GM23338 (cell line): ENCODE measurements around the gene CST3. TPM values are rescaled to one million over a fixed set of nuclear protein-coding genes. Genes with fewer than 3 reads are reported as not detected.

Experiments used
- ATAC-seq: fragments of 200-7000 bp; cut with Tn5 transposase; 3 replicates; pipeline ENCODE4 v1.9.1; 2020
- DNase-seq: peaks from one replicate; pipeline ENCODE4 v3.0.0-alpha.2; 2015; ENCODE audit warnings: low spot score
- H2AFZ ChIP-seq: fragments of 200-600 bp; sonication (generic); 2 replicates; pipeline ENCODE4 v1.8.0; 2016; ENCODE audit warnings: antibody characterized with exemption, mild to moderate bottlenecking, moderate library complexity
- H3F3A ChIP-seq: fragments of 200-600 bp; sonication (generic); replicated peaks from 2 replicates; pipeline ENCODE4 v1.8.0; 2017; ENCODE audit warnings: antibody characterized with exemption, mixed run types, low read depth
- H3K27ac ChIP-seq: fragments of 200-600 bp; sonication (generic); 2 replicates; pipeline ENCODE4 v1.6.1; 2016; ENCODE audit warnings: low read depth
- H3K27me3 ChIP-seq: fragments of 200-600 bp; sonication (generic); 2 replicates; pipeline ENCODE4 v1.8.0; 2016; ENCODE audit warnings: mild to moderate bottlenecking, mixed run types, moderate library complexity; ENCODE audit not compliant: insufficient read depth
- H3K36me3 ChIP-seq: fragments of 200-600 bp; sonication (generic); 2 replicates; pipeline ENCODE4 v1.8.0; 2016; ENCODE audit warnings: mild to moderate bottlenecking; ENCODE audit not compliant: insufficient read depth
- H3K4me1 ChIP-seq: fragments of 200-600 bp; sonication (generic); 2 replicates; pipeline ENCODE4 v1.8.0; 2016; ENCODE audit warnings: mild to moderate bottlenecking, moderate library complexity; ENCODE audit not compliant: insufficient read depth
- H3K4me2 ChIP-seq: fragments of 200-600 bp; sonication (generic); 2 replicates; pipeline ENCODE4 v1.7.1; 2017; ENCODE audit warnings: mixed run types
- H3K4me3 ChIP-seq: fragments of 200-600 bp; sonication (generic); 2 replicates; pipeline ENCODE4 v1.6.1; 2016; ENCODE audit warnings: mixed run types
- H3K79me2 ChIP-seq: fragments of 200-600 bp; sonication (generic); replicated peaks from 2 replicates; pipeline ENCODE4 v1.8.0; 2017; ENCODE audit warnings: mild to moderate bottlenecking; ENCODE audit not compliant: insufficient read depth
- H3K9me2 ChIP-seq: fragments of 200-600 bp; sonication (generic); 2 replicates; pipeline ENCODE4 v1.8.0; 2017; ENCODE audit not compliant: insufficient read depth
- H4K20me1 ChIP-seq: fragments of 200-600 bp; sonication (generic); replicated peaks from 2 replicates; pipeline ENCODE4 v1.8.0; 2017; ENCODE audit warnings: mild to moderate bottlenecking; ENCODE audit not compliant: insufficient read depth
- H3K27ac Mint-ChIP-seq: 2 replicates; pipeline ENCODE4 v1.8.0; 2020; ENCODE audit warnings: inconsistent platforms, mild to moderate bottlenecking, moderate library complexity, mixed read lengths
- H3K27me3 Mint-ChIP-seq: 3 replicates; pipeline ENCODE4 v1.8.0; 2022; ENCODE audit warnings: low read depth, mild to moderate bottlenecking, moderate library complexity, mixed read lengths, inconsistent platforms; ENCODE audit not compliant: insufficient read depth, poor library complexity
- H3K36me3 Mint-ChIP-seq: 3 replicates; pipeline ENCODE4 v1.8.0; 2021; ENCODE audit warnings: low read depth, mild to moderate bottlenecking, inconsistent platforms, moderate library complexity, mixed read lengths
- H3K4me1 Mint-ChIP-seq: 3 replicates; pipeline ENCODE4 v1.8.0; 2020; ENCODE audit warnings: mild to moderate bottlenecking, inconsistent platforms, mixed read lengths
- H3K4me3 Mint-ChIP-seq: 3 replicates; pipeline ENCODE4 v1.8.0; 2021; ENCODE audit warnings: moderate library complexity, mild to moderate bottlenecking, inconsistent platforms, mixed read lengths
- H3K9me3 Mint-ChIP-seq: 3 replicates; pipeline ENCODE4 v1.8.0; 2020; ENCODE audit warnings: moderate library complexity, mild to moderate bottlenecking, inconsistent platforms, mixed read lengths
- CREB1 ChIP-seq: fragments of 250-450 bp; sonication (Bioruptor Pico); IDR thresholded peaks from 2 replicates; pipeline ENCODE4 v1.5.0; 2020; ENCODE audit warnings: low read depth, mild to moderate bottlenecking, moderate library complexity
- EZH2 ChIP-seq: fragments of 200-600 bp; sonication (generic); IDR thresholded peaks from one replicate; pipeline ENCODE4 v1.8.0; 2017; ENCODE audit warnings: antibody characterized with exemption, mild to moderate bottlenecking, low read depth; ENCODE audit not compliant: unreplicated experiment
- NANOG ChIP-seq: IDR thresholded peaks from 2 replicates; pipeline ENCODE4 v1.6.1; 2016; ENCODE audit warnings: antibody characterized with exemption, borderline replicate concordance
- POLR2AphosphoS5 ChIP-seq: IDR thresholded peaks from 2 replicates; pipeline ENCODE4 v1.6.1; 2016; ENCODE audit warnings: antibody characterized with exemption, low read depth
- ZNF114 ChIP-seq: fragments of 250-450 bp; sonication (Bioruptor Pico); IDR thresholded peaks from 2 replicates; pipeline ENCODE4 v1.5.0; 2020; ENCODE audit warnings: mild to moderate bottlenecking, moderate library complexity
- polyA plus RNA-seq: library from polyadenylated mRNA; unstranded; fragments of >200 nt; fragmentation: Nextera tagmentation; extraction: Ambion mirVana; gene quantifications from 2 replicates; pipeline ENCODE4 v1.2.1, GENCODE V29; 2016
- total RNA-seq: library from RNA; depleted of rRNA; stranded (reverse); fragments of >200 nt; shearing (Covaris generic); gene quantifications from 2 replicates; pipeline ENCODE4 v1.2.3, GENCODE V29; 2014
- TF ChIP-seq, protein P1 (sequence below), 2 experiments: fragments of 200-600 bp in 1 of 2; sonication (generic) in 1 of 2; conservative IDR thresholded peaks; 2 replicates each; pipeline versions ENCODE4 v1.5.1 to v1.6.1; 2016 to 2017; ENCODE audit warnings: antibody characterized with exemption in 2 of 2, low read depth in 2 of 2, mild to moderate bottlenecking in 2 of 2, moderate library complexity in 1 of 2
- TF ChIP-seq, protein P2 (sequence below): IDR thresholded peaks from 2 replicates; pipeline ENCODE4 v1.6.1; 2016; ENCODE audit warnings: antibody characterized with exemption
- TF ChIP-seq, protein P3 (sequence below): IDR thresholded peaks from one replicate; pipeline ENCODE4 v1.6.1; 2018; ENCODE audit warnings: antibody characterized with exemption; ENCODE audit not compliant: unreplicated experiment

The CST3 gene
- total and polyA plus RNA-seq, 2 experiments from 2014 or later, result 51.8 to 71.5 TPM

DNA sequence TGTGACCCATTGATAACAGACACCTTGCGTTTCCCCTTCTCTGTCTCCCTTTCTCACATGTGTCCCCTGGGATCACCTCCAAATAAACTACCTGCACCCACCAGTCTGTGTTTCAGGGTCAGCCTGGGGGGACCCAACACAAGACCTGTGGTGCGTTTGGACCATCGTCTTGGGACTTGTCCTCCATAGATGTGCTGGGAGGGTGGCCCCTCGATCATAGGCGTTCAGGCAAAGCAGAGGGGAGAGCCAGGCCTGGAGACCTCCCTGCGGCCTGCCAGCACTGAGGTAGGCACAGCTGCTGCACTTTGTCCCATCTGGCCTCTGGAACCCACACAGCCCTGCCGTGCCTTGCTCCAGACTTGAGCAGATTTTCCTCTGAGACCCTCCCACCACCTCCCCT is 50.1 kb downstream of the CST3 start:
- no peaks in the 10 kb centered on the region for H3F3A ChIP-seq
- peaks cover 16% of the 10 kb centered on the region for H3K4me1 Mint-ChIP-seq
- H3K9me2 ChIP-seq, result peaks cover 6% of the 10 kb centered on the region; the same call in 1 of the 2 replicates
- H3K36me3 Mint-ChIP-seq, result peaks cover 8% of the 10 kb centered on the region; the same call in 1 of the 3 replicates
- H3K27ac ChIP-seq, result no peak overlapping the region
- H3K27ac Mint-ChIP-seq, result no peak overlapping the region
- no peaks in the 10 kb centered on the region for H3K79me2 ChIP-seq
- no peak for TF ChIP-seq POLR2AphosphoS5
- ATAC-seq (no peak), DNase-seq (no peak)
- H3K27me3 ChIP-seq, result no peaks in the 10 kb centered on the region; the same call in 1 of the 2 replicates
- no peaks in the 10 kb centered on the region for H4K20me1 ChIP-seq
- H3K4me3 ChIP-seq, result no peak overlapping the region
- no peaks in the 10 kb centered on the region for H3K36me3 ChIP-seq
- H3K27me3 Mint-ChIP-seq, result peaks cover 17% of the 10 kb centered on the region
- no peak overlapping the region for H3K4me2 ChIP-seq
- H3K4me1 ChIP-seq, result no peaks in the 10 kb centered on the region
- peaks cover 15% of the 10 kb centered on the region for H3K9me3 Mint-ChIP-seq
- no peak overlapping the region for H3K4me3 Mint-ChIP-seq
- H2AFZ ChIP-seq, result no peak overlapping the region

DNA sequence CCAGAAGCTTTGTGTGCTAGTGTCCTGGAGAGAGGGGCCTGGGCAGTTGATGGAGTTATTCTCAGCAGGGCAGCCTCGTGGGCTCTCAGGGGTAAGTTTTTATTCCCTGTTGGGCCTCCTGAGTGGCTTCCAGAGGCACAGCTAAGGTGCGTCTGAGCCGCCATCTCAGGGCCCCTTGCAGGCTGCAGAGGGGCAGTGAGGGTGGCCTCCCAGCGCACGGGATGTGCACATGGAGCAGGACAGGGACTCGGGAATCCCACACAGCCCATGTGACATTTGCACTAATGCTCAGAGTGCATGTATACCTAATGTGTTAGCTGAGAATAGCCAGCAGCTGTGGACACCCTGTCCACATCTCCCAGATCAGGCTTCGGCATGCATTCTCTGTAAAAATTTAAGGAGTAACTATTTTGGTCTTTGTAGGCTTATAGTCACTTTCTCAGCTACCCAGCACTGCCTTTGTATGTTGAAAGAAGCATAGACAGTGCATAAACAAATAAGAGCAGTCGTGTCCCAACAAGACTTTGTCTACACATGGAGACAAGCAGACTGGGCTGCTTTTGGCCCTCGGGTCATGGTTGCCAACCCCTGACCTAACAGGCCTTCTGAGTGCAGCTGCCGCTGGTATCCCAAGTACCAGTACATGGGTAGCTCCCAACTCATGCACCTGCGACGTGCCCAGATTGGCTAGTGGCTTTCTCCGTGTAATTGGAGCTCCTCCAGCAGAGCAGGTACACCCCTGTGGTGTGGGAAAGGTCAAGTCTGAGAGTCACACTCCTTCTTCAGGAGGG is 50.8 kb downstream of the CST3 start:
- H3K36me3 Mint-ChIP-seq, result peaks cover 10% of the 10 kb centered on the region; the same call in 1 of the 3 replicates
- peaks cover 6% of the 10 kb centered on the region; the same call in 1 of the 2 replicates for H3K9me2 ChIP-seq
- H2AFZ ChIP-seq, result no peak overlapping the region
- no peaks in the 10 kb centered on the region for H3K36me3 ChIP-seq
- DNase-seq (no peak), ATAC-seq (no peak)
- no peak overlapping the region for H3K27ac Mint-ChIP-seq
- H3K27ac ChIP-seq, result no peak overlapping the region
- H3F3A ChIP-seq, result no peaks in the 10 kb centered on the region
- H3K27me3 ChIP-seq, result no peaks in the 10 kb centered on the region; the same call in 1 of the 2 replicates
- peaks cover 18% of the 10 kb centered on the region for H3K9me3 Mint-ChIP-seq
- no peaks in the 10 kb centered on the region for H4K20me1 ChIP-seq
- no peaks in the 10 kb centered on the region for H3K79me2 ChIP-seq
- no peak overlapping the region for H3K4me3 Mint-ChIP-seq
- no peaks in the 10 kb centered on the region for H3K4me1 ChIP-seq
- no peak overlapping the region for H3K4me2 ChIP-seq
- H3K27me3 Mint-ChIP-seq, result peaks cover 20% of the 10 kb centered on the region
- peaks cover 21% of the 10 kb centered on the region for H3K4me1 Mint-ChIP-seq
- no peak overlapping the region for H3K4me3 ChIP-seq
- TF ChIP-seq, protein P1, sequence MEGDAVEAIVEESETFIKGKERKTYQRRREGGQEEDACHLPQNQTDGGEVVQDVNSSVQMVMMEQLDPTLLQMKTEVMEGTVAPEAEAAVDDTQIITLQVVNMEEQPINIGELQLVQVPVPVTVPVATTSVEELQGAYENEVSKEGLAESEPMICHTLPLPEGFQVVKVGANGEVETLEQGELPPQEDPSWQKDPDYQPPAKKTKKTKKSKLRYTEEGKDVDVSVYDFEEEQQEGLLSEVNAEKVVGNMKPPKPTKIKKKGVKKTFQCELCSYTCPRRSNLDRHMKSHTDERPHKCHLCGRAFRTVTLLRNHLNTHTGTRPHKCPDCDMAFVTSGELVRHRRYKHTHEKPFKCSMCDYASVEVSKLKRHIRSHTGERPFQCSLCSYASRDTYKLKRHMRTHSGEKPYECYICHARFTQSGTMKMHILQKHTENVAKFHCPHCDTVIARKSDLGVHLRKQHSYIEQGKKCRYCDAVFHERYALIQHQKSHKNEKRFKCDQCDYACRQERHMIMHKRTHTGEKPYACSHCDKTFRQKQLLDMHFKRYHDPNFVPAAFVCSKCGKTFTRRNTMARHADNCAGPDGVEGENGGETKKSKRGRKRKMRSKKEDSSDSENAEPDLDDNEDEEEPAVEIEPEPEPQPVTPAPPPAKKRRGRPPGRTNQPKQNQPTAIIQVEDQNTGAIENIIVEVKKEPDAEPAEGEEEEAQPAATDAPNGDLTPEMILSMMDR (conservative IDR thresholded peaks at IDR 0.05; ENCODE audit: low read depth in 2 of 2), result no peak
- TF ChIP-seq POLR2AphosphoS5 (no peak), EZH2 (no peak), NANOG (no peak), CREB1 (CRISPR knock-in tag) (no peak), ZNF114 (CRISPR knock-in tag) (no peak)
- TF ChIP-seq, protein P2, sequence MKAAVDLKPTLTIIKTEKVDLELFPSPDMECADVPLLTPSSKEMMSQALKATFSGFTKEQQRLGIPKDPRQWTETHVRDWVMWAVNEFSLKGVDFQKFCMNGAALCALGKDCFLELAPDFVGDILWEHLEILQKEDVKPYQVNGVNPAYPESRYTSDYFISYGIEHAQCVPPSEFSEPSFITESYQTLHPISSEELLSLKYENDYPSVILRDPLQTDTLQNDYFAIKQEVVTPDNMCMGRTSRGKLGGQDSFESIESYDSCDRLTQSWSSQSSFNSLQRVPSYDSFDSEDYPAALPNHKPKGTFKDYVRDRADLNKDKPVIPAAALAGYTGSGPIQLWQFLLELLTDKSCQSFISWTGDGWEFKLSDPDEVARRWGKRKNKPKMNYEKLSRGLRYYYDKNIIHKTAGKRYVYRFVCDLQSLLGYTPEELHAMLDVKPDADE, result no peak
- TF ChIP-seq, protein P3, sequence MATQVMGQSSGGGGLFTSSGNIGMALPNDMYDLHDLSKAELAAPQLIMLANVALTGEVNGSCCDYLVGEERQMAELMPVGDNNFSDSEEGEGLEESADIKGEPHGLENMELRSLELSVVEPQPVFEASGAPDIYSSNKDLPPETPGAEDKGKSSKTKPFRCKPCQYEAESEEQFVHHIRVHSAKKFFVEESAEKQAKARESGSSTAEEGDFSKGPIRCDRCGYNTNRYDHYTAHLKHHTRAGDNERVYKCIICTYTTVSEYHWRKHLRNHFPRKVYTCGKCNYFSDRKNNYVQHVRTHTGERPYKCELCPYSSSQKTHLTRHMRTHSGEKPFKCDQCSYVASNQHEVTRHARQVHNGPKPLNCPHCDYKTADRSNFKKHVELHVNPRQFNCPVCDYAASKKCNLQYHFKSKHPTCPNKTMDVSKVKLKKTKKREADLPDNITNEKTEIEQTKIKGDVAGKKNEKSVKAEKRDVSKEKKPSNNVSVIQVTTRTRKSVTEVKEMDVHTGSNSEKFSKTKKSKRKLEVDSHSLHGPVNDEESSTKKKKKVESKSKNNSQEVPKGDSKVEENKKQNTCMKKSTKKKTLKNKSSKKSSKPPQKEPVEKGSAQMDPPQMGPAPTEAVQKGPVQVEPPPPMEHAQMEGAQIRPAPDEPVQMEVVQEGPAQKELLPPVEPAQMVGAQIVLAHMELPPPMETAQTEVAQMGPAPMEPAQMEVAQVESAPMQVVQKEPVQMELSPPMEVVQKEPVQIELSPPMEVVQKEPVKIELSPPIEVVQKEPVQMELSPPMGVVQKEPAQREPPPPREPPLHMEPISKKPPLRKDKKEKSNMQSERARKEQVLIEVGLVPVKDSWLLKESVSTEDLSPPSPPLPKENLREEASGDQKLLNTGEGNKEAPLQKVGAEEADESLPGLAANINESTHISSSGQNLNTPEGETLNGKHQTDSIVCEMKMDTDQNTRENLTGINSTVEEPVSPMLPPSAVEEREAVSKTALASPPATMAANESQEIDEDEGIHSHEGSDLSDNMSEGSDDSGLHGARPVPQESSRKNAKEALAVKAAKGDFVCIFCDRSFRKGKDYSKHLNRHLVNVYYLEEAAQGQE, result no peak
